ENCODE results near the gene GNAL.

The GNAL gene

DNA sequence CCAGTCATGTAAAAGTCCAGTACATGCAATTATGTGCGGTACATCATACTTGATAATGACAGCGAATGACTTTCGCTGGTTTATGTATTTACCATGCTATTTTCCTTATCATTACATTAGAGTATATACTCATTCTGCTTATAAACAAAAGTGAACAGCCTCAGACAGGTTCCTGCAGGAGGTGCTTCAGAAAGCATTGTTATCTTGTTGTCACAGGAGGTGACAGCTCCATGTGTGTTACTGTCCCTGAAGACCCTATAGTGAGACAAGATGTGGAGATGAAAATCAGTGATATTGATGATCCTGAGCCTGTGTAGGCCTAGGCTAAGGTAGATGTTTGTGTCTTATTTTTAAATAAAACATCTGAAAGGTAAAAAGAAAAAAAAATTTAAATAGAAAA, 234.4 kb downstream of the GNAL start:
- TF ChIP-seq, protein P1, sequence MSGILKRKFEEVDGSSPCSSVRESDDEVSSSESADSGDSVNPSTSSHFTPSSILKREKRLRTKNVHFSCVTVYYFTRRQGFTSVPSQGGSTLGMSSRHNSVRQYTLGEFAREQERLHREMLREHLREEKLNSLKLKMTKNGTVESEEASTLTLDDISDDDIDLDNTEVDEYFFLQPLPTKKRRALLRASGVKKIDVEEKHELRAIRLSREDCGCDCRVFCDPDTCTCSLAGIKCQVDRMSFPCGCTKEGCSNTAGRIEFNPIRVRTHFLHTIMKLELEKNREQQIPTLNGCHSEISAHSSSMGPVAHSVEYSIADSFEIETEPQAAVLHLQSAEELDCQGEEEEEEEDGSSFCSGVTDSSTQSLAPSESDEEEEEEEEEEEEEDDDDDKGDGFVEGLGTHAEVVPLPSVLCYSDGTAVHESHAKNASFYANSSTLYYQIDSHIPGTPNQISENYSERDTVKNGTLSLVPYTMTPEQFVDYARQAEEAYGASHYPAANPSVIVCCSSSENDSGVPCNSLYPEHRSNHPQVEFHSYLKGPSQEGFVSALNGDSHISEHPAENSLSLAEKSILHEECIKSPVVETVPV (CRISPR knock-in tag; IDR thresholded peaks at IDR 0.05): no peak
- TF ChIP-seq, protein P2, sequence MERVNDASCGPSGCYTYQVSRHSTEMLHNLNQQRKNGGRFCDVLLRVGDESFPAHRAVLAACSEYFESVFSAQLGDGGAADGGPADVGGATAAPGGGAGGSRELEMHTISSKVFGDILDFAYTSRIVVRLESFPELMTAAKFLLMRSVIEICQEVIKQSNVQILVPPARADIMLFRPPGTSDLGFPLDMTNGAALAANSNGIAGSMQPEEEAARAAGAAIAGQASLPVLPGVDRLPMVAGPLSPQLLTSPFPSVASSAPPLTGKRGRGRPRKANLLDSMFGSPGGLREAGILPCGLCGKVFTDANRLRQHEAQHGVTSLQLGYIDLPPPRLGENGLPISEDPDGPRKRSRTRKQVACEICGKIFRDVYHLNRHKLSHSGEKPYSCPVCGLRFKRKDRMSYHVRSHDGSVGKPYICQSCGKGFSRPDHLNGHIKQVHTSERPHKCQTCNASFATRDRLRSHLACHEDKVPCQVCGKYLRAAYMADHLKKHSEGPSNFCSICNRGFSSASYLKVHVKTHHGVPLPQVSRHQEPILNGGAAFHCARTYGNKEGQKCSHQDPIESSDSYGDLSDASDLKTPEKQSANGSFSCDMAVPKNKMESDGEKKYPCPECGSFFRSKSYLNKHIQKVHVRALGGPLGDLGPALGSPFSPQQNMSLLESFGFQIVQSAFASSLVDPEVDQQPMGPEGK (CRISPR knock-in tag; IDR thresholded peaks at IDR 0.05; ENCODE audit: borderline replicate concordance): no peak
- no peak for TF ChIP-seq BACH2 (CRISPR knock-in tag; IDR thresholded peaks at IDR 0.05; ENCODE audit: borderline replicate concordance)
- no peak for TF ChIP-seq ZFP30 (CRISPR knock-in tag; IDR thresholded peaks at IDR 0.05)
- no peak for TF ChIP-seq CSDC2 (CRISPR knock-in tag; IDR thresholded peaks at IDR 0.05)
- TF ChIP-seq, protein P3, sequence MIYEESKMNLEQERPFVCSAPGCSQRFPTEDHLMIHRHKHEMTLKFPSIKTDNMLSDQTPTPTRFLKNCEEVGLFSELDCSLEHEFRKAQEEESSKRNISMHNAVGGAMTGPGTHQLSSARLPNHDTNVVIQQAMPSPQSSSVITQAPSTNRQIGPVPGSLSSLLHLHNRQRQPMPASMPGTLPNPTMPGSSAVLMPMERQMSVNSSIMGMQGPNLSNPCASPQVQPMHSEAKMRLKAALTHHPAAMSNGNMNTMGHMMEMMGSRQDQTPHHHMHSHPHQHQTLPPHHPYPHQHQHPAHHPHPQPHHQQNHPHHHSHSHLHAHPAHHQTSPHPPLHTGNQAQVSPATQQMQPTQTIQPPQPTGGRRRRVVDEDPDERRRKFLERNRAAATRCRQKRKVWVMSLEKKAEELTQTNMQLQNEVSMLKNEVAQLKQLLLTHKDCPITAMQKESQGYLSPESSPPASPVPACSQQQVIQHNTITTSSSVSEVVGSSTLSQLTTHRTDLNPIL (CRISPR knock-in tag; IDR thresholded peaks at IDR 0.05; ENCODE audit: low read depth): no peak
- TF ChIP-seq ARNTL (CRISPR knock-in tag; IDR thresholded peaks at IDR 0.05; ENCODE audit: borderline replicate concordance, low read depth): no peak
- no peak for TF ChIP-seq PPARA (CRISPR knock-in tag; IDR thresholded peaks at IDR 0.05; ENCODE audit: borderline replicate concordance)
- no peak for TF ChIP-seq ZNF70 (CRISPR knock-in tag; IDR thresholded peaks at IDR 0.05)
- TF ChIP-seq ISL1 (CRISPR knock-in tag; IDR thresholded peaks at IDR 0.05): no peak
- no peak for TF ChIP-seq TCF4 (CRISPR knock-in tag; IDR thresholded peaks at IDR 0.05; ENCODE audit: borderline replicate concordance)
- no peak for TF ChIP-seq OSR1 (CRISPR knock-in tag; IDR thresholded peaks at IDR 0.05)
- TF ChIP-seq RARB (CRISPR knock-in tag; IDR thresholded peaks at IDR 0.05): no peak
- no peak for TF ChIP-seq ZC3H10 (CRISPR knock-in tag; IDR thresholded peaks at IDR 0.05)
- TF ChIP-seq ESRRG (CRISPR knock-in tag; IDR thresholded peaks at IDR 0.05): no peak
- TF ChIP-seq, protein P4, sequence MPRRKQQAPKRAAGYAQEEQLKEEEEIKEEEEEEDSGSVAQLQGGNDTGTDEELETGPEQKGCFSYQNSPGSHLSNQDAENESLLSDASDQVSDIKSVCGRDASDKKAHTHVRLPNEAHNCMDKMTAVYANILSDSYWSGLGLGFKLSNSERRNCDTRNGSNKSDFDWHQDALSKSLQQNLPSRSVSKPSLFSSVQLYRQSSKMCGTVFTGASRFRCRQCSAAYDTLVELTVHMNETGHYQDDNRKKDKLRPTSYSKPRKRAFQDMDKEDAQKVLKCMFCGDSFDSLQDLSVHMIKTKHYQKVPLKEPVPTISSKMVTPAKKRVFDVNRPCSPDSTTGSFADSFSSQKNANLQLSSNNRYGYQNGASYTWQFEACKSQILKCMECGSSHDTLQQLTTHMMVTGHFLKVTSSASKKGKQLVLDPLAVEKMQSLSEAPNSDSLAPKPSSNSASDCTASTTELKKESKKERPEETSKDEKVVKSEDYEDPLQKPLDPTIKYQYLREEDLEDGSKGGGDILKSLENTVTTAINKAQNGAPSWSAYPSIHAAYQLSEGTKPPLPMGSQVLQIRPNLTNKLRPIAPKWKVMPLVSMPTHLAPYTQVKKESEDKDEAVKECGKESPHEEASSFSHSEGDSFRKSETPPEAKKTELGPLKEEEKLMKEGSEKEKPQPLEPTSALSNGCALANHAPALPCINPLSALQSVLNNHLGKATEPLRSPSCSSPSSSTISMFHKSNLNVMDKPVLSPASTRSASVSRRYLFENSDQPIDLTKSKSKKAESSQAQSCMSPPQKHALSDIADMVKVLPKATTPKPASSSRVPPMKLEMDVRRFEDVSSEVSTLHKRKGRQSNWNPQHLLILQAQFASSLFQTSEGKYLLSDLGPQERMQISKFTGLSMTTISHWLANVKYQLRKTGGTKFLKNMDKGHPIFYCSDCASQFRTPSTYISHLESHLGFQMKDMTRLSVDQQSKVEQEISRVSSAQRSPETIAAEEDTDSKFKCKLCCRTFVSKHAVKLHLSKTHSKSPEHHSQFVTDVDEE (CRISPR knock-in tag; IDR thresholded peaks at IDR 0.05): no peak
- TF ChIP-seq GLIS3 (CRISPR knock-in tag; IDR thresholded peaks at IDR 0.05): no peak
- TF ChIP-seq, protein P5, sequence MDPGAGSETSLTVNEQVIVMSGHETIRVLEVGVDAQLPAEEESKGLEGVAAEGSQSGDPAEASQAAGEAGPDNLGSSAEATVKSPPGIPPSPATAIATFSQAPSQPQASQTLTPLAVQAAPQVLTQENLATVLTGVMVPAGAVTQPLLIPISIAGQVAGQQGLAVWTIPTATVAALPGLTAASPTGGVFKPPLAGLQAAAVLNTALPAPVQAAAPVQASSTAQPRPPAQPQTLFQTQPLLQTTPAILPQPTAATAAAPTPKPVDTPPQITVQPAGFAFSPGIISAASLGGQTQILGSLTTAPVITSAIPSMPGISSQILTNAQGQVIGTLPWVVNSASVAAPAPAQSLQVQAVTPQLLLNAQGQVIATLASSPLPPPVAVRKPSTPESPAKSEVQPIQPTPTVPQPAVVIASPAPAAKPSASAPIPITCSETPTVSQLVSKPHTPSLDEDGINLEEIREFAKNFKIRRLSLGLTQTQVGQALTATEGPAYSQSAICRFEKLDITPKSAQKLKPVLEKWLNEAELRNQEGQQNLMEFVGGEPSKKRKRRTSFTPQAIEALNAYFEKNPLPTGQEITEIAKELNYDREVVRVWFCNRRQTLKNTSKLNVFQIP (CRISPR knock-in tag; IDR thresholded peaks at IDR 0.05; ENCODE audit: borderline replicate concordance, low read depth): no peak
- ATAC-seq: no peak

DNA sequence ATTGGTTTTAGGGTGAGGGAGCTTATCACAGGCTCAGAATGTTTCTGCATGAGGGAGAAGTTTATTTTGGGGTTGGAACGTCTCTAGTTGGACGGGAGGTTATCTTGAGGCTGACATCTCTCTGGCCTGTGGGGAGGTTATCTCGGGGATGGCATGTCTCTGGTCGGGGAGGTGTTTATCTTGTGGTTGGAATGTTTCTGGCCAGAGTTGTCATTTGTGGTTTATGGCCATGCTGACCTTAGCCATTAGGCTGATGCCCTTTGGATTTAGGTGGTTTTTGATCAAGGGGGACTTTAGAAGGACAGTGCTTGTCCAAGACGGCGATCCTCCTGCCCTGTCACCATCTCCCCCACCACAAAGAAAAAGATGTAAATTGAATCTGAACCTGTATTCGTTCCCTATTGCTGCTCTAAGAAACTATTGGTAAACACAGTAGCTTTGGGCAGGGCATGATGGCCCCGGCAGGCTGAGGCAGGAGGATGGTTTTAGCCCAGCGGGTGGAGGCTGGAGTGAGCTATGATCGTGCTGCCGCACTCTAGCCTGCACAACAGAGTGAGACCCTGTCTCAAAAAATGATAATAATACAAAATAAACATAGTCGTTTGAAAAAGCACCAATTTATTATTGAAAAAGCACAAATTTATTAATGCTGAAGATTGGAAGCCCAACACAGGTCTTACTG, 236.9 kb downstream of the GNAL start:
- ATAC-seq: no peak
- TF ChIP-seq, protein P1 (CRISPR knock-in tag; IDR thresholded peaks at IDR 0.05): no peak
- no peak for TF ChIP-seq BACH2 (CRISPR knock-in tag; IDR thresholded peaks at IDR 0.05; ENCODE audit: borderline replicate concordance)
- no peak for TF ChIP-seq PPARA (CRISPR knock-in tag; IDR thresholded peaks at IDR 0.05; ENCODE audit: borderline replicate concordance)
- no peak for TF ChIP-seq TCF4 (CRISPR knock-in tag; IDR thresholded peaks at IDR 0.05; ENCODE audit: borderline replicate concordance)
- TF ChIP-seq, protein P4 (CRISPR knock-in tag; IDR thresholded peaks at IDR 0.05): no peak
- TF ChIP-seq, protein P2 (CRISPR knock-in tag; IDR thresholded peaks at IDR 0.05; ENCODE audit: borderline replicate concordance): no peak
- TF ChIP-seq OSR1 (CRISPR knock-in tag; IDR thresholded peaks at IDR 0.05): no peak
- TF ChIP-seq GLIS3 (CRISPR knock-in tag; IDR thresholded peaks at IDR 0.05): no peak
- TF ChIP-seq CSDC2 (CRISPR knock-in tag; IDR thresholded peaks at IDR 0.05): no peak
- no peak for TF ChIP-seq ZNF565 (CRISPR knock-in tag; conservative IDR thresholded peaks at IDR 0.05; ENCODE audit: low read depth)
- no peak for TF ChIP-seq ISL1 (CRISPR knock-in tag; IDR thresholded peaks at IDR 0.05)
- TF ChIP-seq ZNF70 (CRISPR knock-in tag; IDR thresholded peaks at IDR 0.05): no peak
- no peak for TF ChIP-seq ZFP3 (CRISPR knock-in tag; IDR thresholded peaks at IDR 0.05)
- TF ChIP-seq ZC3H10 (CRISPR knock-in tag; IDR thresholded peaks at IDR 0.05): no peak
